Chondrocyte (in vitro differentiated cells): ENCODE measurements around the gene SLC11A1. TPM values are rescaled to one million over a fixed set of nuclear protein-coding genes. Genes with fewer than 3 reads are reported as not detected.

Experiments
- DNase-seq: peaks from one replicate; pipeline ENCODE4 v3.0.0; 2021; ENCODE audit warnings: mixed read lengths, low spot score
- H3K27ac Mint-ChIP-seq: one replicate; pipeline ENCODE4 v1.8.0; 2021; ENCODE audit warnings: mild to moderate bottlenecking, moderate library complexity, mixed read lengths; ENCODE audit not compliant: unreplicated experiment
- H3K27me3 Mint-ChIP-seq: 2 replicates; pipeline ENCODE4 v1.8.0; 2021; ENCODE audit warnings: low read depth, mixed read lengths
- H3K36me3 Mint-ChIP-seq: 2 replicates; pipeline ENCODE4 v1.8.0; 2021; ENCODE audit warnings: low read depth, mixed read lengths
- H3K4me1 Mint-ChIP-seq: 2 replicates; pipeline ENCODE4 v1.8.0; 2021; ENCODE audit warnings: low read depth, mild to moderate bottlenecking, mixed read lengths
- H3K4me3 Mint-ChIP-seq: one replicate; pipeline ENCODE4 v1.8.0; 2021; ENCODE audit warnings: mild to moderate bottlenecking, moderate library complexity, mixed read lengths; ENCODE audit not compliant: unreplicated experiment
- H3K9me3 Mint-ChIP-seq: 2 replicates; pipeline ENCODE4 v1.8.0; 2021; ENCODE audit warnings: low read depth, mixed read lengths
- total RNA-seq: library from RNA; stranded (reverse); gene quantifications from 3 replicates; pipeline ENCODE4 v1.2.1, GENCODE V29; 2021
- TF ChIP-seq, protein P1 (sequence below): fragments of 200-600 bp; sonication (generic); IDR thresholded peaks from 2 replicates; pipeline ENCODE4 v1.5.0; 2021; ENCODE audit warnings: antibody characterized with exemption, mild to moderate bottlenecking, moderate library complexity

The SLC11A1 gene
- total RNA-seq, 1 donor from 2014 or later = 0.10 TPM

DNA sequence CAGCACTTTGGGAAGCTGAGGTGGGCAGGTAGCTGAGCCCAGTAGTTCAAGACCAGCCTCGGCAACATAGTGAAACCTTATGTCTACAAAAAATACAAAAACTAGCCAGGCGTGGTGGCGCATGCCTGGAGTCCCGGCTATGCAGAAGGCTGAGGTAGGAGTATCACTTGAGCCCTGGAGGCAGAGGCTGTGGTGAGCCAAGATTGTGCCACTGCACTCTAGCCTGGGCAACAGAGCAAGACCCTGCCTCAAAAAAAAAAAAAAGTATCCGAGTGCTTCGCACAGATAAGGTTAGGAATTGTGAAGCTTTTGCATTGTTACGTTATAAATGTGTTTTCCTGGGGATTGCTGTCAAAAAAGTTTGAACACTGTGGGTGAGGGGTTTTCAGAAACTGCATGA, 21.7 kb downstream of the SLC11A1 start:
- no peaks in the 10 kb centered on the region for H3K27me3 Mint-ChIP-seq
- H3K9me3 Mint-ChIP-seq = no peaks in the 10 kb centered on the region

DNA sequence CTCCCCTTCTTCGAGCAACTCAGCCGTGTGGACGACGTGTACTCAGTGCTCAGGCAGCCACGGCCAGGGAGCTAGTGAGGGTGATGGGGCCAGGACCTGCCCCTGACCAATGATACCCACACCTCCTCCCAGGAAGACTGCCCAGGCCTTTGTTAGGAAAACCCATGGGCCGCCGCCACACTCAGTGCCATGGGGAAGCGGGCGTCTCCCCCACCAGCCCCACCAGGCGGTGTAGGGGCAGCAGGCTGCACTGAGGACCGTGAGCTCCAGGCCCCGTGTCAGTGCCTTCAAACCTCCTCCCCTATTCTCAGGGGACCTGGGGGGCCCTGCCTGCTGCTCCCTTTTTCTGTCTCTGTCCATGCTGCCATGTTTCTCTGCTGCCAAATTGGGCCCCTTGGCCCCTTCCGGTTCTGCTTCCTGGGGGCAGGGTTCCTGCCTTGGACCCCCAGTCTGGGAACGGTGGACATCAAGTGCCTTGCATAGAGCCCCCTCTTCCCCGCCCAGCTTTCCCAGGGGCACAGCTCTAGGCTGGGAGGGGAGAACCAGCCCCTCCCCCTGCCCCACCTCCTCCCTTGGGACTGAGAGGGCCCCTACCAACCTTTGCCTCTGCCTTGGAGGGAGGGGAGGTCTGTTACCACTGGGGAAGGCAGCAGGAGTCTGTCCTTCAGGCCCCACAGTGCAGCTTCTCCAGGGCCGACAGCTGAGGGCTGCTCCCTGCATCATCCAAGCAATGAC, 22.4 kb downstream of the SLC11A1 start:
- peaks cover 10% of the 10 kb centered on the region for H3K36me3 Mint-ChIP-seq
- no peaks in the 10 kb centered on the region for H3K27me3 Mint-ChIP-seq
- peaks cover 35% of the 10 kb centered on the region for H3K4me1 Mint-ChIP-seq
- no peak overlapping the region for H3K4me3 Mint-ChIP-seq
- peak overlapping the region; percentile 51 for H3K27ac Mint-ChIP-seq
- TF ChIP-seq, protein P1, sequence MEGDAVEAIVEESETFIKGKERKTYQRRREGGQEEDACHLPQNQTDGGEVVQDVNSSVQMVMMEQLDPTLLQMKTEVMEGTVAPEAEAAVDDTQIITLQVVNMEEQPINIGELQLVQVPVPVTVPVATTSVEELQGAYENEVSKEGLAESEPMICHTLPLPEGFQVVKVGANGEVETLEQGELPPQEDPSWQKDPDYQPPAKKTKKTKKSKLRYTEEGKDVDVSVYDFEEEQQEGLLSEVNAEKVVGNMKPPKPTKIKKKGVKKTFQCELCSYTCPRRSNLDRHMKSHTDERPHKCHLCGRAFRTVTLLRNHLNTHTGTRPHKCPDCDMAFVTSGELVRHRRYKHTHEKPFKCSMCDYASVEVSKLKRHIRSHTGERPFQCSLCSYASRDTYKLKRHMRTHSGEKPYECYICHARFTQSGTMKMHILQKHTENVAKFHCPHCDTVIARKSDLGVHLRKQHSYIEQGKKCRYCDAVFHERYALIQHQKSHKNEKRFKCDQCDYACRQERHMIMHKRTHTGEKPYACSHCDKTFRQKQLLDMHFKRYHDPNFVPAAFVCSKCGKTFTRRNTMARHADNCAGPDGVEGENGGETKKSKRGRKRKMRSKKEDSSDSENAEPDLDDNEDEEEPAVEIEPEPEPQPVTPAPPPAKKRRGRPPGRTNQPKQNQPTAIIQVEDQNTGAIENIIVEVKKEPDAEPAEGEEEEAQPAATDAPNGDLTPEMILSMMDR = no peak
- no peak for DNase-seq
- H3K9me3 Mint-ChIP-seq = no peaks in the 10 kb centered on the region

More for the DNA sequence above, 21.7 kb downstream of the SLC11A1 start:
- no peak overlapping the region for H3K4me3 Mint-ChIP-seq
- no peak overlapping the region for H3K27ac Mint-ChIP-seq
- peaks cover 35% of the 10 kb centered on the region for H3K4me1 Mint-ChIP-seq
- H3K36me3 Mint-ChIP-seq = peaks cover 10% of the 10 kb centered on the region
- TF ChIP-seq, protein P1 = no peak
- DNase-seq = no peak

DNA sequence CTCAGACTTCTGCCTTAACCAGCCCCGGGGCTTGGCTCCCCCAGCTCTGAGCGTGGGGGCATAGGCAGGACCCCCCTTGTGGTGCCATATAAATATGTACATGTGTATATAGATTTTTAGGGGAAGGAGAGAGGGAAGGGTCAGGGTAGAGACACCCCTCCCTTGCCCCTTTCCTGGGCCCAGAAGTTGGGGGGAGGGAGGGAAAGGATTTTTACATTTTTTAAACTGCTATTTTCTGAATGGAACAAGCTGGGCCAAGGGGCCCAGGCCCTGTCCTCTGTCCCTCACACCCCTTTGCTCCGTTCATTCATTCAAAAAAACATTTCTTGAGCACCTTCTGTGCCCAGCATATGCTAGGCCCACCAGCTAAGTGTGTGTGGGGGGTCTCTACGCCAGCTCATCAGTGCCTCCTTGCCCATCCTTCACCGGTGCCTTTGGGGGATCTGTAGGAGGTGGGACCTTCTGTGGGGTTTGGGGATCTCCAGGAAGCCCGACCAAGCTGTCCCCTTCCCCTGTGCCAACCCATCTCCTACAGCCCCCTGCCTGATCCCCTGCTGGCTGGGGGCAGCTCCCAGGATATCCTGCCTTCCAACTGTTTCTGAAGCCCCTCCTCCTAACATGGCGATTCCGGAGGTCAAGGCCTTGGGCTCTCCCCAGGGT, 23.1 kb downstream of the SLC11A1 start:
- peaks cover 10% of the 10 kb centered on the region for H3K36me3 Mint-ChIP-seq
- H3K4me1 Mint-ChIP-seq = peaks cover 35% of the 10 kb centered on the region
- TF ChIP-seq, protein P1 = no peak
- H3K27me3 Mint-ChIP-seq = no peaks in the 10 kb centered on the region
- H3K27ac Mint-ChIP-seq = peak overlapping the region; percentile 81
- H3K4me3 Mint-ChIP-seq = no peak overlapping the region
- no peaks in the 10 kb centered on the region for H3K9me3 Mint-ChIP-seq
- no peak for DNase-seq

DNA sequence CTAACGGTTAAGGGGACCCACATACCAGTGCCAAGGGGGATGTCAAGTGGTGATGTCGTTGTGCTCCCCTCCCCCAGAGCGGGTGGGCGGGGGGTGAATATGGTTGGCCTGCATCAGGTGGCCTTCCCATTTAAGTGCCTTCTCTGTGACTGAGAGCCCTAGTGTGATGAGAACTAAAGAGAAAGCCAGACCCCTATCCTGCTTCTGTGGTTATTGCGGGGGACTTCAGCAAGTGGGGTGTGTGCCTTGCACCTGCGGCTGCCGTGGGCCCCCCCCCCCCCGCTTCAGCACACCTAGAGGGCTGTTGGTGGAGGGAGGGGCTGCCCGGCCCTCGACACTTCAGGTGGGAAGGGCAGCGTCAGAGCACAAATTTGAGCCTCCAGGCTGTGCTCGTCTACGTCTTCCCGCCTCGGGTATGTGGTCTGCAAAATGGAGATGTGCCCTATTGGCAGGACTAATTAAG, 23.7 kb downstream of the SLC11A1 start:
- Mint-ChIP-seq H3K36me3 (peaks cover 10% of the 10 kb centered on the region), H3K4me1 (peaks cover 35% of the 10 kb centered on the region), H3K4me3 (peak overlapping the region; percentile 65), H3K27ac (peak overlapping the region; percentile 81), H3K27me3 (no peaks in the 10 kb centered on the region), H3K9me3 (no peaks in the 10 kb centered on the region)
- DNase-seq = no peak
- TF ChIP-seq, protein P1 = no peak

DNA sequence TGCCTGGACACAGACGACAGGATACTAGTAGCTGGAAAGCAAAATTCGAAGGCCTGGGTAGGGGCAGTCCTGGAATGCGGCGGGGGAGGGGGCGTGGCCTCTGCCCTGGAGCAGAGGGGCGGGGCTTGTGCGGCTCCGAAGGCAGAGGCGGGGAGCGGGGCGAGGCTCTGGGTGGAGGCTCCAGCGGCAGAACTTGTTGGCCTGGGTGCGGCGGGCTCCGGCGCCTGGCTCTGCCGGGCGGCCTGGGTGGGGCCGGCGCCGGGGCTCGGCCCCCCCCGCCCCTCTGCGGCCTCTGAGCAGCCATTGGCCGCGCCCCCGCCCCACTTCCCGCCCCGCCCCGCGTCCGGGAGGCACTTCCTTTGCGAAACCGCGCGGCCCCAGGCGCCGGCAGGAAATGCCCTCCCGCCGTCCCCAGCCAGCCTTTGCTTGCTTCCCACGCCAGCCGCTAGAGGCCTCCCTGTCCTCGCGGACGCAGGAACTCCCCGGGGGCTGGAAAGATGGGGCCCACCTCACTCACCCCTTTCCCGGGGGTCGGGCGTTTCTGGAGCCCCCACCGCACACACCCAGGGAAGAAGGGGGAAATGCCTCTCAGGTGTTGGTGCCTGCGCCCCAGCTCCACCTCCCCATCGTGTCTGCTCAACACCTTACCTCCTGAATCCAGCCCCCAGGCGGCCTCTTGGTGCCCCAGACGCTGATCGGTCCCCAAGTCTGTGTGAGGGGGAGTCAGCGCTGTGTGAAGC, 24.3 kb downstream of the SLC11A1 start:
- peaks cover 32% of the 10 kb centered on the region for H3K4me1 Mint-ChIP-seq
- H3K27me3 Mint-ChIP-seq = no peaks in the 10 kb centered on the region
- H3K4me3 Mint-ChIP-seq = peak overlapping the region; percentile 72
- peak overlapping the region; percentile 81 for H3K27ac Mint-ChIP-seq
- TF ChIP-seq, protein P1 = peak; percentile 83
- peaks cover 10% of the 10 kb centered on the region for H3K36me3 Mint-ChIP-seq
- H3K9me3 Mint-ChIP-seq = no peaks in the 10 kb centered on the region
- peak; percentile 98 for DNase-seq
